HG02571 (cell line): Measurements from ENCODE around the gene POLR3B.

Source experiments
- ATAC-seq: cut with Tn5 transposase; IDR thresholded peaks from one replicate; pipeline ENCODE4 v1.9.1; 2021; ENCODE audit warnings: mild to moderate bottlenecking, moderate library complexity; ENCODE audit not compliant: unreplicated experiment

Gene POLR3B

DNA sequence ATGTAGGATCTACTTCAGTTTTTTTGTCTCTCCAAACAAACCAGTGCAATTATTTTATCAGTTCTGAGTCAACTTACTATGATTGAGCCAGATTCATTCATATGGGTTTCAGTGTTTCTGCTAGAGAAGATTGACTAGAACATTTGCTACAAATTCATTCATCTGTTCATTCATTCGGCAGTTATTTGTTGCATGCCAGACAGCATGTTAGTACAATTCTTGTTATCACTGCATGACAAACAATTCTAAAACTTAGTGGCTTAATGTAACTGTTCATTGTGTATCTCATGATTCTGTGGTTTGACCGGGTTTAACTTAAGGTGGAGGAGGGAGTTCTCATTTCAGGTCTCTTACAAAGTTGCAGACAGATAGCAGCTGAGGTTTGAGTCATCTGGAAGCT, 52.3 kb downstream of the POLR3B start:
- no peak for ATAC-seq

DNA sequence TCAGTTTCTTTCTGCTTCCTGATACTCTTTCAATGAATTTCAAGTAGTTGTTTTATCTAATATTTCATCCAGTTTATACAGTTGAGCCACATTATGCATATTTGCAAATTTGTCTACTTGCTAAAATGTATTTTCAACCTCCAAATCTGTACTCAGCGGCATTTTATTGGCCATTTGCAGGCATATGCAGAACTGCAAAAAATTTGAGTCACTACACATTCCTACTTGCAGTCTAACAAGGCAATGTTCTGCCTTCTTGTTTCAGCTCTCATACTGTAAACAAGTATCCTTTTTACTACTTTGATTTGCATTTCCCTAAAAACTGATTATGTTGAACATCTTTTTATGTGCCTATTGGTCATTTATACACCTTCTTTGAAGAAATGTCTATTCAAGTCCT, 55.0 kb downstream of the POLR3B start:
- no peak for ATAC-seq

DNA sequence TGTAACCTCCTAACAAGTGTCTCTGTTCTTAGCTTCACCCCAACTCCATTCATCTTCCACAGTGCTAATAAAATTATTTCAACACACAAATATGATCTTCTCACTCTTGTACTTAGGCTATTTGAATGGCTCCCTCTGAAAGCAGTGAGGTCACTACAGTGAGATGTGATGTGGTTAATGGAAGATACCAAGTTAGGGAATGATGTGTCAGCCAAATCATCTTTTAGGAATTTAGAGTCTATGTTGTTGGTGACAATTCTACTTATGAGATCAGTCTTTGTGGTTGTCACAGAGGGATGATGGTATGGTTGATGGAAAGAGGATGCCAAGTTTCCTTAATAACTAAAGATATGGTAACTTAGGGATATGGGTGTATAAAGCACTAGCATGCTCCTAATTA, 57.6 kb downstream of the POLR3B start:
- ATAC-seq, result no peak

DNA sequence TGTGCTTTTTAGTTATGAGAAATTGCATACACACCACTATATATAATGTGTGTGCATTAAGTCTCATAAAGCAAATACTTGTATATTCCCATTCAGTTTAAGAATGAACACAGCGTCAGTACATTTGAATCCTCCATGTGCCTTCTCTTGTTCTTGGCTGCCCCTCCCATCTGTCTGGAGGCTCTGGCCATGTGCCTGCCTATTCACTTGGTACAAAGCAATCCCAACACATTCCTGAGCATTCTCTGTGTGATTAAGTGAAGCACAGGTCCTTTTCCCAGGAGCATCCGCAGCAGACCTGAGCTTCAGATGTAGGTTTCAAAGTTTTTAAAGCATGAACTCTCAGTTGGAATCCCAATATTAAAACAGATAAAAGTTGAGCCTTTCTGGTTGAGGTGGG, 58.7 kb downstream of the POLR3B start:
- no peak for ATAC-seq

DNA sequence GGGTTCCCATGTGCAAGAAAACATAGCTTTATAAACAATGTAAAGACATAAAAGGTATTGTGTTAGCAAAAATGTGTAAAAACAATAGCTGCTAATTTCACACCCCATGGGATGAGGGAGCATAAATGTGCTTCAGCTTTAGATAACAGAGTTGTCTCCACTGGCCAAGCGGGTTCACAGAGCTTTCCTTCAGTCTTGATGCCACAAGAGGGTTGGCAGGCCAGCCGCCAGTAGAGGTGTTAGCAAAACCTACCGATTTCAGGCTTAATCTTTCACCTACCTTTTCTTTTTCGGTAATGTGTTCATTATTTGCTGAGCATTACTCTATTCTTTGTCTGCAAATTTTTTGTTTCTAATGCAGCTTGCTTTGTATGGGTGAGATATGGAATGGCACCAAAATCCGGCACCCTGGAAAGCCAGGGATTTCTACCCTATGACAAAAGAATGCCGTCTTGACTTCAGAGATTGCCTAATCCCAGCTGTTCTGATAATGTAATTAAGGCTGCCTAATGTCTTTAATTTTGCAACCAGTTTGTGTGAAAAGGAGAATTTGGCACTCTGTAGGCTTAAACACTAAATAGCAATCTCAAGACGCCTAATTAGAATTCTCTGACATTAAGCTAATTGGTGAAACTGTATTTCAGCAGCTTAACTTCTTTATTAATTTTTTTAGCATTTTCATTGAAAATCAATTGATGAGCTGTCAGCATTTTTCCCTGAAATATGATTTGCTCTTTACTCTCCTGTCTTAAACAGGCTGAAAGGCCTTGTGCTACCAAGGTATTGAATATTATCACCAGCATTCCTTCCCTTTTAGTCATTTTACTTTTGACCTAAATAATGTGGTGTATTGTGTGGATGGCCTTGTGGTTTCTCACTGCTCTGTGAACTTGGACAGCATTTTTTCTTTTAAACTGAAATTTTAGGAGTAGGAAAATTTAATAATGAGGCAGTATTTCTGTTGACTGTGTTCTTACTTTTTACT, 60.7 kb downstream of the POLR3B start:
- ATAC-seq, result no peak

DNA sequence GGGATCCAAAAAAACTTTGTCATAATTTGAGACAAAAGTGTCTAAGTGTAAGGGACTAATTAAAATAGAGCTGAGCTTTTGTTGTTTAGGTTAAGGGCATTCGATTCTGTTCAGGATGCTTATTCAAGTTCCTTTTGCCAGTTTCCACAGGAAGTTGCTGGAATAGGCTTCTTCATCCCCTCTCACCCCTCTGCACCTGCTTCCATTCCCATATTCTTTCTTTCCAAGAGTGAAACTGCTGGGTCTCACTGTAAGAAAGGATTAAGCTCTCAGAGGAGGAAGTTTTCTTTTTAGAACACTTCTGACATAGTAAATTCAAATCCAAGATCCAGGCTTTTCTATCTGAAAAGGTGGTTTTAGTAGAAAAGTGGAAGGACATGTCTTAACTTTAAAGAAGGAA, 61.4 kb downstream of the POLR3B start:
- no peak for ATAC-seq

DNA sequence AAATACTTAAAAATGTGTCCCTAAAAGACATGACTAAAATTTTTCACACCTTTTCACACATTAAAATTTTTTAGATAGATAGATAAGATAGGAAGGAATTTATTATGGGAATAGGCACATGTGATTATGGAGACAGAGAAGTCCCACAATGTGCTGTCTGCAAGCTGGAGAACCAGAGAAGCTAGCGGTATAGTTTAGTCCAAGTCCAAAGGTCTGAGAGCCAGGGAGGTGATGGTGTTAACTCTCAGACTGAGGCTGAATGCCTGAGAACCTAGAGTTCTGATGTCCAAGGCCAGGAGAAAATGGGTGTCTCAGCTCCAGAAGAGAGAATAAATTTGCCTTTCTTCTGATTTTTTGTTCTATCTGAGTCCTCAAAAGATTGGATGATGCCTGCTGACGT, 65.7 kb downstream of the POLR3B start:
- no peak for ATAC-seq

DNA sequence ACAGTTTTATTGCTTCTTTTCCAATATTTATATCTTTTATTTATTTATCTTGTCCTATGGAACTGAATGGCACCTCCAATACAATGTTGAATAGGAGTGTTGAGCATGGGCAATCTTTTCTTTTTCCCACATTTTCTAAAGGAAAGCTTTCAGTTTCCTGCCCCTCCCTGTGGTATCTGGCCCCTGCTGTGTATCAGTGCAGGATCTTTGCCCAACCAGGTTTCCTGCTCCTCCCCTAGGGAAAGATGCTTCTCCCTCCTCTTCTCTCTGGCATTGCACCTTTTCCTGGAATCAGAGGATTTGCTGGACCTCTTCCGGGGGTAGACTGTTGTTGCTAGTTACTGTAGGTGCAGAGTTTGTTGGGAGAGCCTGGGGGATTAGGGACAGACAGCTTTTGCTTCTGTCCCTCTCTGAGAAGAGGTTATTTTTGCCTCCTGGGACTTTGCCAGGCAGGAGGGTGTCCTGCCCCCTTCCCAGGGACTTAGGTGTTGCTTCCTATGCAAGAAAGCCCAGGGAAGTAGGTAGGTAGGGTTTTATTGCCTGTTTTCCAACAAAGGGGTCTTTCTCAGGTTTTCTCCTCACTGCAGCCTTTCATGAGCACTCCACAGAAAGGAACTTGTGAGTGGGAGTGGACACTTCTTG, 67.6 kb downstream of the POLR3B start:
- no peak for ATAC-seq

DNA sequence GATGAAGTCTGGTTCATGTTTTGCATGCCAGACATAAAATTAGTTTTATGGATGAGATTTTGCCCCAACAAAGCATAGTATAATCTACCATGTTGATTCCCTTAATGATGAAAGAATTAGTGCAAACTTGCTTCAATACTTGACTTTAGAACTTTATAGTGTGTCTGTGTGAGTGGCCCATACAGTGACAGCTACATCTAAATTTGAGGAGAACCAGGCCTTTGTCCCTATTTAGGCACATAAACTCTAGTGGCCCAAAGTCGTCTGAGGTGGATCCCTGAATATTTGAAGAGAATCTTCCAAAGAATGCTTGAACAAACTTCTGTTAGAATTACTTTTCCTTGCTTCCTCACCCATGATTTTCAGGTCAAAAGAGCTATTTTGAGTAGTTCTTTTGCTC, 70.4 kb downstream of the POLR3B start:
- ATAC-seq, result no peak

DNA sequence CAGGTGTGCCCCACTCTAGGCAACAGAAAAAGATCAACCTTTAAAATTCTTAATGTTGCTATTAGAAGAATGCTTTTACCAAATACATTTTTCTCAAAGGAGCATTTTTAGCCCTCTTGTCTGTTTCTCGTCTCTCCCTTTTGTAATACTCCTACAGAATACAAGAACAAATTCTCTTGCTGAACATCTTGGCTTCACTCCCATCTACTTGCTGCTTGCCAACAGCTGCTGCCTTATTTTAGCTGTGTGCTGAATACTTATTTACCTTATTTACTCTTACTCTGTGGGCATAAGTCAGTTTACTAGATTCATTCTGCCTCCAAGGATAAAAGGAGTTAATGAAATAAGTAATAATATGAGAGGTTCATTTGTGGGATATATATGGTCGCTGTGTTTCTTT, 70.8 kb downstream of the POLR3B start:
- no peak for ATAC-seq

DNA sequence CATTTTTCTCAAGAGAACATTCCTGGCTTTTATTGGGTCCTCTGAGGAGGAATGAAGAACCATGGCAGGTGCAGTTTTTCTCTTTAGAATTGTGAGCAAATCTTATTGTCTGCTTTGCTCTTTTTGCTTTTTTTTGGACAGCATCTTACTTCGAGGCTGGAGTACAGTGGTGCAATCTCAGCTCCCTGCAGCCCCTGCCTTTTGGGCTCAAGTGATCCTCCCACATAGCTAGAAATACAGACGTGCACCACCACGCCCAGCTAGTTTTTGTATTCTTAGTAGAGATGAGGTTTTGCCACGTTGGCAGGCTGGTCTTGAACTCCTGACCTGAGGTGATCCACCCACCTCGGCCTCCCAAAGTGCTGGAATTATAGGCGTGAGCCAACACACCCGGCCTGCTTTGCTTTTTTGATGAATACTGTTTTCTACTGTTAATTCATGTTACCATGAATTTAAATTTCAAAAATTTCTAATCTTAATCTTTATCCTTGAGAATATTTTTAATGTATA, 71.5 kb downstream of the POLR3B start:
- no peak for ATAC-seq

DNA sequence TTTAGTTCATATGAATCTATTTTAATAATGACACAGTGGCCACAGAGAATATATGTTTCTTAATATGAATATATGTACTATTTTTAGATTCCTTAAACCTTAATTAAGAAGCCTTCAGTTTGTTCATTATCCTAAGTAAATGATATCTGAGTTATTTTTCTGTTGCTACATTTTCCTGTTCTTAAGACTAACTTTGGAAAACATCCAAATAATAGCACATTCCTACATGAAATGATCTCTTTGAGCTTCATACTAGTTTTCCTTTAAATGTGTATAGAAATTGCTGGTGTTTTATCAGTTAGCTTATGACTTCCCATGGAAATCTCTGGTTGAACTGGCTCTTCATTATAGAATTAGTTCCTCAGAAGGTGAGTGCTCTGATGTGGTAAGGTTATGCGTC, 72.1 kb downstream of the POLR3B start:
- ATAC-seq, result no peak

DNA sequence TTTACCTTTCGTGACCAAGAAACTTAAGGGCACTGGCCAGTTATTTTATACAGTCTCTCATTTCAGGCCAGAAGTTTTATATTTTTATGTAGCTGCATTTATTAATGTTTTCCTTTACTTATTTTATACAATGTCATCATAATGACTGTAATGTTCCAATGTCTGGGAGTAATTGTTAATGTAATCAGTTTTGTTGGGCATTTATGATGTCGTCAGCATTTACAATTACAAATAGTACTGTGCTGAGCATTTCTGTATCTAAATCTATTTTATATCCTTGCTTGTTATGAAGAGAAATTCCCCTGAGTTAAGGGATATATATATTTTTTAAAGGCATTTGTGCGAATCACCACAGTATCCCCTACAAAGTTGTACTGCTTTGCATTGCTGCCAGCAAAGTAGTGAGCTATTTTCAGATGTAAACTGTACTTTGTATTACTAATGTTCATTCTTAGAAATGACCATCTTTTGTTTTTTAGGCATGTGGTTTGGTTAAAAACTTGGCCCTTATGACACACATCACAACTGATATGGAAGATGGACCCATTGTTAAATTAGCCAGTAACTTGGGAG, 74.4 kb downstream of the POLR3B start:
- no peak for ATAC-seq

DNA sequence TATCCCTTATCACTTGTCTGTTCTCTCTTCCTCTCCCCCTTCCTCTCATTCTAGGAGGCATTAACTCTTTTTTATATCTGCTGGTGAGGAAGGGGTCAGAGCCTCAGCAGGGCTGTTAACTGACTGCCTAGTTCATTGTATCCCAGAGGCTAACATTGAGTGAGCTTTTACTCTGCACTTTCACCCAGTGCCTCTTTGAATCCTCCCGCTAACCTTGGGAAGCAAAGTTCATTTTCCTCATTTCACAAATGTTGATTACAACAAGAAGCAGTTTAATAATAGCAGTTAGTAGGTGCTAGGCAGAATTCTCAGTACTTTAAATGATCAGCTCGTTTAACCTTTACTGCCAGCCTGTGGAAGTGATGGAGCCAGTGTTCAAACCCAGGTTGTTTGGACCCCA, 75.5 kb downstream of the POLR3B start:
- ATAC-seq, result no peak

DNA sequence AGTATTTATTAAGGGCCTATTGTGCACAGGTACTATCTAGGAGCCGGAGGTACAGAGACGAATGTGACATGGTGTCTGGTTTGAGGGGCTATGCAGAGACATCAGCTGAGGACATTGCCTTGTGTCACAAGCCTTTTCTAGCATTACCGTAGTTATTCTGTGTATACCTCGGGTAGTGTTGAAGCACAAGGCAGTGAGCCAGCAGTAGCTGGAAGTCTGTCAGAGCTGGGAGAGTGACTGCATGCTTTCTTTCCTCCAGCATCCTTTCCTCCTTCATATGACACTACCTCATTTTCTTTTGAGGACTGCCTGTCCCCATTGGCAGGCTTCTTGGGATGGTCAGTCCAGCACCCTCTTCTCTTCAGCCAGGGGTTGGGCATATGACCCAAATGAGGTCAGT, 77.0 kb downstream of the POLR3B start:
- ATAC-seq, result no peak

DNA sequence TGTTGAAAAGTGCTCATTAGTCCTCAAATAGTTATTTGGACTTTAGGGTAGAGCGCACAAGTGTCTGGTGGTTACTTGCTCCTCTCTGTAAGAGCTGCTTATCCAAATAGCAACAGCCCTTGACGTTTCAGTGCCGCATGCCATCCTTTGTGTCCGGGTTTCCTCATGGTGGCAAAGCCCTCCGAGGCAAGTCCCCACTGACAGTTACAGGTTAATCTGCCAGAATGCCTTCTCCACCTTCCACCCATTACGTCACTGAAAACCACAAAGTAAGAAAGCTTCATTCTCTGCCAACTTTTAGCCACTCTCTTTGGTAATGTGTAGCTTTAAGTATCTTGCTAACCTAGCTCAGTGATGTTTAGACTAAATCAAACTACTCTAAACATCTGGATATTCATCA, 78.6 kb downstream of the POLR3B start:
- ATAC-seq, result no peak

DNA sequence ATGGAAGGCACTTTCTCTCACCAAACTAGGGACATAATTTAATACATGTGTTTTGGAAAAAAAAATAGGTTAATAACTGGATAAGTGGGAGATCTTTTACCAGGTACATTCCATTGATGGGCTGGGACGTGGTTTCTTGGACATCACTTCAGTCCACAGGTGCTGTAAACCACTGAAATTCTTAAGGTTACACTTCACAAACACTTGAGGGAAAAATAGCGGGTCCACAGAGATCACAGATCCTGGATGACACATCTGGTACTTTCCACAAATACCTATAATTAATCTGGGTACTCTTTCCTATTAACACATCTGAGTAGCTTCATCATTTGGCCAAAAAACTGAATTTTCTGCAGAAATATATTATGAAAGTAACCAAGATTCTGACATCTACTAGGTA, 85.0 kb downstream of the POLR3B start:
- no peak for ATAC-seq

DNA sequence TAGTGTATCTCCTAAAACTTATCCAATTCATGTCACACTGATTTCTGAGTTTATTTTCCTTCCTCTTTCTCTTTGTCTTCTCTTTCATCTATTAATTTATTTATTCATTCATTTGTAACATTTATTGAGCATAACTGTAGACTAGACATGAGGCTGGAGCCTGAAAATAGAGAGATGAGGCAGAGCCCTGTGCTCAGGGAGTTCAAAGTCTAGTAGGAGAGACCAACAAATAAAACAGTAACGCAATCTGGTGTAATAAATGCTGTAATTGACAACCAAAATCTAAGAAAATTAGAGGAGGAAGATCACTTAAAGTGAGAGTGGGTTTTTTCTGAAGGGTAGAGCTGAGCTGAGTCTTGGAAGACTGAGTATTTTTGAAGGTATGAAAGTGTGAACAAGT, 87.5 kb downstream of the POLR3B start:
- no peak for ATAC-seq

DNA sequence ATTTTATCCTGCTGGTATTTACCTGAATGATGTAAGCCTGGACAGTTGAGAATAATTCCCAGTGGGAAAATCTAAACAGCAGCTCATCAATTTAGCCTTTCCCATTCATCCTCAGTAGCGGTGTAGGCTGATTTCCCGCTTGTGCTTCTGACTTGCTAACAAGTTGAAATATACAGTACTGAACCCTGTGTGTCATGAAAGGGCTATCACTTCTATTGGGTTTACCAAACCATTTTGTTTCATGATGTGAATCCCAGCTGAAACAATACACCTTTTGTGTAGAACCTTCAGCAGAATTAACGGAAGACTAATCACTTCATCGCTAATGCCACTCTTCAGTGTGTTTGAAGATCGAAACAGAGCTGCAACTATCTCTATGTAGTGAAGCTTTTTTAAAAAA, 88.4 kb downstream of the POLR3B start:
- ATAC-seq, result no peak

DNA sequence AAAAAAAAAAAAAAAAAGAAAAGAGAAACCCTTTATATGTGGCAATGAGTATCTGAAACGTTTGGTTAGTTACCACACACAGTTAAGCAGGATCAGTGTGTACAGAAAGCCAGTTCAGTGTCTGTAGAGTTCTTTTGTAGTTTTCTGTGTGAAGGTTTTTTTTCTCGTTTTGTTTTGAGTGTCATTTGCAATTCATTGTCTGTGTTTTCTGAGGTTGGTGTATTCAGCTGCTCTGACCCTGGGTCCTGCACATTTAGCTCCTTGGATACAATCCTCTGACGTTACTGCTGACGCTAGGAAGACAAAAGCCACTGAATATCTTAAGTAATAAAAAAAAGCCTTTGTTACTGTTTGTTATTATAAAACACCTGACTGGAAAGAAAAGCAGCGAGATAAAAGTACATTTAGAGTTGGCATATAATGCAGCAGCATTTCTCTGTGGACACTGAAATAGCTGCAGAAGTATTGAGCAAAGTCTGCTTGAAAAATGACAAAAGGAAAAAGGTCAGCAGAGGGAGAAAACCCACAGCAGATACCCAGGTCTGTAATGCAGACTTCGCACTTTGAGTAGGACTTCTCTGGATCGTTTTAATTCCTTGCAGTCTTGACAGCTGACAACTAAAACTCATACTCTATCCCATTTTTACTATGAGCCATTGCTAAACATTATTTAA, 89.0 kb downstream of the POLR3B start:
- no peak for ATAC-seq

DNA sequence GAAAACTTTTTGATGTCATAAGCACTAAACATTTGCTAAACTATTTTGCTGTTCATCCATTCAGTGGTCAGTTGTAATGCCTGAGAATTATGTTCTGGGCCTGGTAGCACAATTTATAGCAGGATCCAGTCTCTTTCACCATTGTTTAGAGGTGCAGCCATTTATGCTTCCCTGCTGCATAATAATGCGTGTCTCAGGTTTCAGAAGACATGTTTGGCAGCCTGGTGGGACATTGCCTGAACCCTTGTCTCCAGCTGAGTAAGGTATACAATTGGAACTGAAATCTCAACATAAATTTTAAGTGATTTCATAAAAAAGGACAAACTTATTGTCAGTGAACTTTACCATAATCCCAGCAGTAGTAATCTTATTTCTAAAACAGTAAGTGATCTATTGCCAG, 94.8 kb downstream of the POLR3B start:
- no peak for ATAC-seq
